ENCODE measurements around the gene C20orf96. TPM values are rescaled to one million over a fixed set of nuclear protein-coding genes. Genes with fewer than 3 reads are reported as not detected.
A peak's percentile ranks its signal among the peaks of the same experiment; 100 is the strongest.

C20orf96 gene
- total RNA-seq, 1 experiment from 2014 or later: 25.7 TPM

DNA sequence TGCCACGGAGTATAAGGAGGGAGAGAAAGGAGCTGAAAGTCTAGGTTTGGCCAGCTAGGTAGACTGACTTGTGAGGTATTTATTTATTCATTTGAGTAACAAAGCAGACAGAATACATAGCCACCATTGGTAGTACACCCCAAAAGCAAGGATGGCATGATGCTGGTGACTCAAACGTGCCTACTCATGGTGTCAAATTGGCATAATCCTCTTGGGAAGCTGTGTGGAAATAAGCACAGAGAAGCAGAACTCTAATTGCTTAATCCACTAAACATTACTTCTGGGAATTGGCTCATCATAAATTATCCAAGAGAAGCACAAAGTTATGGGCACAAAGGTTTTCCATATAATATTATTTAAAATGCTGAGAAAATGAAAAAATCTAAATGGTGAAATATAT, 30.6 kb downstream of the C20orf96 start:
- Histone ChIP-seq H3K4me2 (no peak overlapping the region), H3K27me3 (ENCODE audit: insufficient read depth, low read depth) (peaks cover 72% of the 10 kb centered on the region), H3K9me3 (ENCODE audit: insufficient read depth, low read depth) (no peaks in the 10 kb centered on the region), H3K36me3 (ENCODE audit: low read depth) (no peaks in the 10 kb centered on the region), H3K4me3 (no peak overlapping the region), H4K20me1 (ENCODE audit: insufficient read depth) (no peaks in the 10 kb centered on the region), H3K27ac (no peak overlapping the region), H3F3A (ENCODE audit: insufficient read depth, low read depth) (no peaks in the 10 kb centered on the region), H3K79me2 (ENCODE audit: low read depth) (no peaks in the 10 kb centered on the region), H2AFZ (no peak overlapping the region), H3K9me2 (ENCODE audit: insufficient read depth) (no peaks in the 10 kb centered on the region), H3K4me1 (replicated peaks; ENCODE audit: insufficient read depth) (no peaks in the 10 kb centered on the region)
- TF ChIP-seq, protein P1, sequence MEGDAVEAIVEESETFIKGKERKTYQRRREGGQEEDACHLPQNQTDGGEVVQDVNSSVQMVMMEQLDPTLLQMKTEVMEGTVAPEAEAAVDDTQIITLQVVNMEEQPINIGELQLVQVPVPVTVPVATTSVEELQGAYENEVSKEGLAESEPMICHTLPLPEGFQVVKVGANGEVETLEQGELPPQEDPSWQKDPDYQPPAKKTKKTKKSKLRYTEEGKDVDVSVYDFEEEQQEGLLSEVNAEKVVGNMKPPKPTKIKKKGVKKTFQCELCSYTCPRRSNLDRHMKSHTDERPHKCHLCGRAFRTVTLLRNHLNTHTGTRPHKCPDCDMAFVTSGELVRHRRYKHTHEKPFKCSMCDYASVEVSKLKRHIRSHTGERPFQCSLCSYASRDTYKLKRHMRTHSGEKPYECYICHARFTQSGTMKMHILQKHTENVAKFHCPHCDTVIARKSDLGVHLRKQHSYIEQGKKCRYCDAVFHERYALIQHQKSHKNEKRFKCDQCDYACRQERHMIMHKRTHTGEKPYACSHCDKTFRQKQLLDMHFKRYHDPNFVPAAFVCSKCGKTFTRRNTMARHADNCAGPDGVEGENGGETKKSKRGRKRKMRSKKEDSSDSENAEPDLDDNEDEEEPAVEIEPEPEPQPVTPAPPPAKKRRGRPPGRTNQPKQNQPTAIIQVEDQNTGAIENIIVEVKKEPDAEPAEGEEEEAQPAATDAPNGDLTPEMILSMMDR (conservative IDR thresholded peaks at IDR 0.05): no peak
- no peak for TF ChIP-seq EZH2 (IDR thresholded peaks at IDR 0.05; ENCODE audit: low read depth)
- BruUV-seq (replicated peaks): no TSS peak
- DNase-seq: no peak
- POLR2A ChIA-PET (ENCODE audit: unreplicated experiment): no interaction called here
- CTCF ChIA-PET: no interaction called here
- intact Hi-C loops (cut with micrococcal nuclease; ENCODE audit: unreplicated experiment): loop anchor here (10.0 kb wide), 1 partner anchor 75 kb away; no protein-coding TSS in a partner anchor

DNA sequence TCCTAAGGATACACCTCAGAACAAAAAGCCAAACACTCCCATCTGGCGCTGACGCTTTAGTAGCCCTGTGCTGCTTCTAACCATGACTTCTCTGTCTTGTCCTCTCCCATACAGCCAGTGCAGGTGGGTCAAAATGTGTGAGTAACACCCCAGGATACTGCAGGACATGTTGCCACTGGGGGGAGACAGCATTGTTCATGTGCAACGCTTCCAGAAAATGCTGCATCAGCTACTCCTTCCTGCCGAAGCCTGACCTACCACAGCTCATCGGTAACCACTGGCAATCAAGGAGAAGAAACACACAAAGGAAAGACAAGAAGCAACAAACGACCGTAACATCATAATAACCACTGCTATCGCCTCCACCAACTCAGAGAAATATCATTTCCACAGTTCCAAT, 31.6 kb downstream of the C20orf96 start:
- Histone ChIP-seq H3K36me3 (ENCODE audit: low read depth) (no peaks in the 10 kb centered on the region), H3F3A (ENCODE audit: insufficient read depth, low read depth) (no peaks in the 10 kb centered on the region), H3K79me2 (ENCODE audit: low read depth) (no peaks in the 10 kb centered on the region), H3K4me1 (replicated peaks; ENCODE audit: insufficient read depth) (no peaks in the 10 kb centered on the region), H3K9me2 (ENCODE audit: insufficient read depth) (no peaks in the 10 kb centered on the region), H3K27ac (no peak overlapping the region), H4K20me1 (ENCODE audit: insufficient read depth) (no peaks in the 10 kb centered on the region), H3K4me2 (no peak overlapping the region), H2AFZ (no peak overlapping the region), H3K9me3 (ENCODE audit: insufficient read depth, low read depth) (no peaks in the 10 kb centered on the region), H3K4me3 (no peak overlapping the region), H3K27me3 (ENCODE audit: insufficient read depth, low read depth) (peaks cover 79% of the 10 kb centered on the region)
- ChIA-PET CTCF (interaction anchor here (0.6 to 0.7 kb wide), 2 partner anchors 114 to 696 kb away, joined by 4 to 9 read pairs; no protein-coding TSS in a partner anchor), POLR2A (ENCODE audit: unreplicated experiment) (no interaction called here)
- intact Hi-C loops (cut with micrococcal nuclease; ENCODE audit: unreplicated experiment): loop anchor here (10.0 kb wide), 1 partner anchor 76 kb away; no protein-coding TSS in a partner anchor
- no TSS peak for BruUV-seq (replicated peaks)
- TF ChIP-seq, protein P1 (conservative IDR thresholded peaks at IDR 0.05): no peak
- no peak for TF ChIP-seq EZH2 (IDR thresholded peaks at IDR 0.05; ENCODE audit: low read depth)
- DNase-seq: peak in 1 of 2 experiments; percentile 8

DNA sequence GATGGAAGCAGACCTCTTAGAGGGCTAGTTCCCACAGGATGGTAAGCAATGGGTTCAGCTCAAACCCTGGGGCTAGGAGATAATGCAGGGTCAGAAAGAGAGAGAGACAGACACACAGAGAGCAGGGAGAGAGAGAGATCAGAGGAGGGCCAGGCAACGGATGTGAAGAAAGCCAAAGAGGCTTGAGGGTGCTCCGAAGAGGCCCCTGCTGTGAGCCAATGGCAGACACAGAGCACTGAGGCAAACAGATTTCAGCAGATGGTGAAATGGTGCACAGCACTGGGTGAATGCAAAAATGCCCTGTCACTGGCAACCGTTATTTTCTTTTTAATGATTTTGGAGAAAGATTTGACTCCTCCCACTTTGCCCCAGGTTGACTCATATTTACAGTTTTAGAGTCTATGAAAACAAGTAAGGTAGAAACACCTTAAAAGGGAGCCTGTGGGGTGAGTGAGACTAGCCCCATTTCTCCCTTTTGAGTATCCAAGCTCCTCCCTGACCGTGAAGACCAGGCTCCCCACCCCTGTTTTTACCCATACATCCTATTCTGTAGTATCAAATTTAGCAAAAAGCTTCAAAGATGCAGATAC, 32.2 kb downstream of the C20orf96 start:
- no peaks in the 10 kb centered on the region for H3K4me1 ChIP-seq (replicated peaks; ENCODE audit: insufficient read depth)
- no peaks in the 10 kb centered on the region for H3K79me2 ChIP-seq (ENCODE audit: low read depth)
- no peaks in the 10 kb centered on the region for H3K9me3 ChIP-seq (ENCODE audit: insufficient read depth, low read depth)
- peaks cover 77% of the 10 kb centered on the region for H3K27me3 ChIP-seq (ENCODE audit: insufficient read depth, low read depth)
- no peaks in the 10 kb centered on the region for H4K20me1 ChIP-seq (ENCODE audit: insufficient read depth)
- POLR2A ChIA-PET (ENCODE audit: unreplicated experiment): no interaction called here
- H3K9me2 ChIP-seq (ENCODE audit: insufficient read depth): no peaks in the 10 kb centered on the region
- no peak overlapping the region for H3K4me3 ChIP-seq
- no peaks in the 10 kb centered on the region for H3F3A ChIP-seq (ENCODE audit: insufficient read depth, low read depth)
- no TSS peak for BruUV-seq (replicated peaks)
- DNase-seq: no peak
- no peak for TF ChIP-seq EZH2 (IDR thresholded peaks at IDR 0.05; ENCODE audit: low read depth)
- TF ChIP-seq, protein P1 (conservative IDR thresholded peaks at IDR 0.05): no peak
- intact Hi-C loops (cut with micrococcal nuclease; ENCODE audit: unreplicated experiment): loop anchor here (10.0 kb wide), 1 partner anchor 76 kb away; no protein-coding TSS in a partner anchor
- no peaks in the 10 kb centered on the region for H3K36me3 ChIP-seq (ENCODE audit: low read depth)
- CTCF ChIA-PET: interaction anchor here (0.6 to 0.7 kb wide), 2 partner anchors 114 to 696 kb away, joined by 4 to 9 read pairs; no protein-coding TSS in a partner anchor
- no peak overlapping the region for H3K4me2 ChIP-seq
- H2AFZ ChIP-seq: no peak overlapping the region
- no peak overlapping the region for H3K27ac ChIP-seq

Measured in PC-9 (cell line).